HG02759 (cell line): ENCODE measurements around the gene HSPA1L.
A peak's percentile ranks its signal among the peaks of the same experiment; 100 is the strongest.
"Not testable (repeated sequence)": the region's sequence is repeated elsewhere in the genome, so short reads cannot be mapped to it uniquely, and the experiment has no call there.

Source experiments
- ATAC-seq: cut with Tn5 transposase; IDR thresholded peaks from one replicate; pipeline ENCODE4 v1.9.1; 2021; ENCODE audit warnings: mild to moderate bottlenecking, moderate library complexity; ENCODE audit not compliant: unreplicated experiment

Gene HSPA1L

DNA sequence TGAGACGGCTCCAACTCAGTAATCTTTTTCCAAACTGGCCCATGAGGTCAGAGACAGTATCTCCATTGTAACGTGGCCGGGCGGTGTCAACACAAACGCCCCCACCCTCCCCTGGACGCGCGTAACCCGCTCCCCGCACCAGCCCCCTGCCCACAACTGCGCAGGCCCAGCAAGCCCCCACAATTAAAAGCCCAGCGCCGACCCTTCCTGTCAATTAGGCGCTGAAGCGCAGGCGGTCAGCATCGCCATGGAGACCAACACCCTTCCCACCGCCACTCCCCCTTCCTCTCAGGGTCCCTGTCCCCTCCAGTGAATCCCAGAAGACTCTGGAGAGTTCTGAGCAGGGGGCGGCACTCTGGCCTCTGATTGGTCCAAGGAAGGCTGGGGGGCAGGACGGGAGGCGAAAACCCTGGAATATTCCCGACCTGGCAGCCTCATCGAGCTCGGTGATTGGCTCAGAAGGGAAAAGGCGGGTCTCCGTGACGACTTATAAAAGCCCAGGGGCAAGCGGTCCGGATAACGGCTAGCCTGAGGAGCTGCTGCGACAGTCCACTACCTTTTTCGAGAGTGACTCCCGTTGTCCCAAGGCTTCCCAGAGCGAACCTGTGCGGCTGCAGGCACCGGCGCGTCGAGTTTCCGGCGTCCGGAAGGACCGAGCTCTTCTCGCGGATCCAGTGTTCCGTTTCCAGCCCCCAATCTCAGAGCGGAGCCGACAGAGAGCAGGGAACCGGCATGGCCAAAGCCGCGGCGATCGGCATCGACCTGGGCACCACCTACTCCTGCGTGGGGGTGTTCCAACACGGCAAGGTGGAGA, at the start of gene HSPA1L, which contains the start of gene HSPA1A:
Gene HSPA1L, minus strand, starts transcription at position 259 of the 814 bp plus-strand sequence. CDS start 3,311 bp downstream, outside the sequence.
Gene HSPA1A, plus strand, starts transcription at position 519 of the 814 bp plus-strand sequence. Its CDS starts 214 bp downstream, at position 733.
- peak; percentile 41 for ATAC-seq

DNA sequence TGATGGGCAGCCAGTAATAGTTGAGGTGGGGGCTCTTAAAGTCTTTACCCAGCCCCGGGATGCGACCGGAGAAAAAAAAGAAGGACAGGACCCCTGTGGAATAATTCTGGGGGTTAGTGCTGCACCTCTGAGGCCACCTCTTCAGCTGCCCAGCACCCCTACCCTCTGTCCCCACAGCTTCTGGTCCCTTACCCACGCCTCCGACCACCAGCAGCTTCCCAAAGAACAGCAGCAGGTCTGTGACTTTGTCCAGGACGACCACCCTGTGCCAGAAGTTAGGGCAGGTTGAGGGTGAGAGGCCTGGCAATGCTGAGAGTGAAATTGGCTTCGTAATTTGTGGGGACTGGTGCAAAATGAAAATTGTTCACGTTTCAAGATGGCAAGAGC, 49.7 kb upstream of the HSPA1L start:
- no peak for ATAC-seq

DNA sequence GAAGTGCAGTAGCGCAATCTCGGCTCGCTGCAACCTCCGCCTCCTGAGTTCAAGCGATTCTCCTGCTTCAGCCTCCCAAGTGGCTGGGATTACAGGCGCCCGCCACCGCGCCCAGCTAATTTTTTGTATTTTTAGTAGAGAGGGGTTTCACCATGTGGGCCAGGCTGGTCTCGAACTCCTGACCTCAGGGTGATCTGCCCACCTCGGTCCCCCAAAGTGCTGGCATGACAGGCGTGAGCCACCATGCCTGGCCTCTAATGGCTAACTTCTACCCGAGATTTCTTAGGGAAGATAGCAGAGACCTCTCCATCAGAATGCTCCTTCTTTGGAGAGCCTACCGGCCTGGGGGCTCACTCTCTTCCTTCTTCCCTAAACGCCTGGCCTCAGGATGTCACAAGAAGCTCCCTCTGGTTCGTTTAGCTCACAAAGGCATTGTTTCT, 49.1 kb upstream of the HSPA1L start:
- ATAC-seq, result not testable (repeated sequence)

DNA sequence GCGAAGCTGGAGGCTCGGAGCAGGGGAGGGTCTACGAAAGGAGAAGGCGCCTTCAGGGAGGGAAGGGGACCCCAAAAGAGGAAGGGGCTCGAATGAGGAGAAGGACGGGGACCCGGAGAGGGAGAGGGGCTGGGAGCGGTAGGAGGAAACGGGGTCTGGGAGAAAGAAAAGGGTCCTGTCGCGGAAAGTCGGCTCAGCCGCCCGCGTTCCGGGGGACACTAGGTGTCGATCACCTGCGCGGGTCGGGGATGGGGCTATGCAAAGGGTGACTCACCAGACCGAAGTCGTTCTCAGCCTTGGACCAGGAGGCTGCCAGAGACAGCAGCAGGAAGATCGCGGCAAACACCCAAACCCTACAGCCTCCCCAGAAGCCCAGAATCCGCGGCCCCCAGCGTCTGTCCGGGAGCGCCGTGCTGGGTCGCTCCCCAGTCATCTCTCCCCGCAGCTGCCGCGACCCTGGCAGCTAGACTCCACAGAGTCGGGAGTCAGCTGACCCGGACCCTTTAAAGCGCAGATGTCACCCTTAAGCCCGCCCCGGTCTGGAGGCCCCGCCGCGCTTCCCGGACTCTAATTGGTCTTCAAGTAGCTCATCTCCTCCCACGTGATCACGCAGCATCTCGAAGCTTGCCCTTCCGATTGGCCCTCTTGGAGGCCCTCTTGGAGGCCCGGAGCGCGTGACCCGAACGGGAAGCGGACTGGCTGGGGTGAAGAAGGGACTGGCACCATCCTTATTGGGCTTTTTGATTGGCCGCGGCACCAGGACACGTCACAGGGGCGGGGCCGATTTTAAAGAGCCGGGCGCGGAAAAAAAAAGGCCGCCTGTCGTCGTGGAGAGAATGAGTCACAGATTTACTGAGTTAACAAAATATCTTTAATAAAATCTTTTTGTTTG, 47.5 kb upstream of the HSPA1L start, which contains the start of gene NEU1:
Gene NEU1, minus strand, starts transcription at position 478 of the 892 bp plus-strand sequence. Its CDS starts 45 bp downstream, at position 433.
- peak; percentile 94 for ATAC-seq

DNA sequence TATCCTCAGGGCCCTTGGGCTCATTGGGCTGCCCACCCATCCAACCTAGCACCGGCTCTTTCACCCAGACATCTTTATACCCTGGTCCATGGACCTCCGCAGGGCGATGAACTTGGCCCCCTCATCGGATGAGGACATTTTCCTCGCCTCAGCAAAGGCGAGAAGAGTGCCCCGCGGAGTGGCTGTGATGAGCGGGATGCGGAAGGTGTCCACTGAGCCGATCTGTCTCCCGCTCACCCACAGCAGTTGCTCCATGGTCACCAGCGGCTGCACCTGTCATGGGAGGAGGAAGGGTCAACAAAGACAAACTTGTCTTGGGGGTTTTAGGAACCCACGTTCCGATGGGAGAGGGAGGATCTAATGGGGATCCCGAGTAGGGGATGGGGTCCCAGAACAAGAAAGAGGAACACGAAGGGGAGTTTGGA, 46.8 kb upstream of the HSPA1L start:
- no peak for ATAC-seq

DNA sequence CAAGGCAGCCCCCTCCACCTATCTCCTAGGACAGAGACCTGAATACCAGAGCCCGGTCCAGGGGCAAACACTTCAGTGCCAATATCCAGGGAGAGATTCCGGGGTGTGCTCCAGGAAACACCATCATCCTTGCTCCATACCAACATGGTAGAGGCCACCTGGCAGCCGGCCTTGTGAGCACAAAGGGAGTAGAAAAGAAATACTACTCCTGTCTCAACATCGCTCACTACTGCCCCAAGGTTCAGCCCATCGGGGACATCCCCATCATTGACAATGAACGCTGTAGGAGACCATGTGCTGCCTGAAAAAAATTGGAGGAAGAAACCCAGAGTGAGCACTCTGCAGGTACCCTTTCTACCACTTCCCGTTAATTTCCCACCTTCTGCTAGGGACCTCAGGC, 46.1 kb upstream of the HSPA1L start:
- ATAC-seq, result no peak

DNA sequence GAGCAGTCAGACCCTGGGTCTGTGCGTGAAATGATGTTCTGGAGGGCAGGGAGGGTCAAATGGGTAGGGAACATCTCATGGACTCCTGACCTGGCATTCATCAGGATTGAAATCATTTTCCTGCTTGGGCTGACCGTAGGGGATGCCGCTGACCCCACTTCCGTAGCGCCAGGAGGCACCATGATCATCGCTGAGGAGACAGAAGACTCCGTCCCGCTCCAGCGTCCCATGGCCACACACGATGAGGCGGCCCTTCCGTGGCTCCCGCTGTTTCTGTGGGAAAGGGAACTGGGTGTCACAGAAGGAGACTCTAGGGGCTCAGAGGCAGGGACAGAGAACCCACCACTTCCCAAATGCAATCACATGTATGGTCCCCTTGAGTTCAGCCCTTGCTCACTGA, 45.3 kb upstream of the HSPA1L start:
- ATAC-seq, result no peak

DNA sequence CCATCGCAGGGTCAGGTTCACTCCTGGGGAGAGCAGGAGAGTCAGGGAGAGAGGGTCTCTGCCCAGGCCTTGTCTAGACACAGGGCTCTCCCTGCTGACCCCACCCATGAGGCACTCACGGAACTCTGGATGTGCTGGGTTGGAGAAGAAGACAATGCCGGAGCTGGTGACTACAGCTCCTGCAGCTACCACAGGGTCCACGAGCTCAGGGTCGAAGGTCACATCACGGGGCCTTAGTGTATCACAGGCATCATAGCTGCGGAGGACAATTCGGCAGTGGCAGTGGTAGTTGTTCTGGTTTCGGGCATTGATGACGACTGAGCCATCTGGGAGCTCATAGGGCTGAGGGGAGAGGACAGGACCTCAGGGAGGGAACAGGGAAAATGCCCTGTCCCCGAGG, 44.8 kb upstream of the HSPA1L start:
- no peak for ATAC-seq

DNA sequence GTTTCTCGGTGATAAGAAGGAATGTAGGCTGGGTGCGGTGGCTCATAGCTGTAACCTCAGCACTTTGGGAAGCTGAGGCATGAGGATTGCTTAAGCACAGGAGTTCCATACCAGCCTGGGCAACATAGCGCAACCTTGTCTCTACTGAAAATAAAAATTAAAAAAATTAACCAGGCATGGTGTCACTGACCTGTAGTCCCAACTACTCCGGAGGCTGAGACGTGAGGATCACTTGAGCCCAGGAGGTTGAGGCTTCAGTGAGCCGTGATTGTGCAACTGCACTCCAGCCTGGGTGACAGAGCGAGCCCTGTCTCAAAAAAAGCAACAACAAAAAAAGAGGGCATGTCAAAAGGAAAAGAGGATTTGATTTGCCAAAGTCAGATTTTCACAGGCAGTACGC, 43.6 kb upstream of the HSPA1L start:
- ATAC-seq, result no peak

DNA sequence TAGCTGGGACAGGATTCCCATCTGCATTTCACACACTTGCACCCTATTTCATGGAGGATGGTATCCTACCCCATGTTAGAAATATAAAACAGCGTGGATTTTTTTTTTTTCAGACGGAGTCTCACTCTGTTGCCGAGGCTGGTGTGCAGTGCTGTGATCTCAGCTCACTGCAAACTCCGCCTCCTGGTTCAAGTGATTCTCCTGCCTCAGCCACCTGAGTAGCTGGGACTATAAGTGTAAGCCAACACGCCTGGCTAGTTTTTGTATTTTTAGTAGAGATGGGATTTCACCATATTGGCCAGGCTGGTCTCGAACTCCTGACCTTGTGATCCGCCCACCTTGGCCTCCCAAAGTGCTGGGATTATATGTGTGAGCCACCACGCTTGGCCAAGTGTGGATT, 42.7 kb upstream of the HSPA1L start:
- not testable (repeated sequence) for ATAC-seq

DNA sequence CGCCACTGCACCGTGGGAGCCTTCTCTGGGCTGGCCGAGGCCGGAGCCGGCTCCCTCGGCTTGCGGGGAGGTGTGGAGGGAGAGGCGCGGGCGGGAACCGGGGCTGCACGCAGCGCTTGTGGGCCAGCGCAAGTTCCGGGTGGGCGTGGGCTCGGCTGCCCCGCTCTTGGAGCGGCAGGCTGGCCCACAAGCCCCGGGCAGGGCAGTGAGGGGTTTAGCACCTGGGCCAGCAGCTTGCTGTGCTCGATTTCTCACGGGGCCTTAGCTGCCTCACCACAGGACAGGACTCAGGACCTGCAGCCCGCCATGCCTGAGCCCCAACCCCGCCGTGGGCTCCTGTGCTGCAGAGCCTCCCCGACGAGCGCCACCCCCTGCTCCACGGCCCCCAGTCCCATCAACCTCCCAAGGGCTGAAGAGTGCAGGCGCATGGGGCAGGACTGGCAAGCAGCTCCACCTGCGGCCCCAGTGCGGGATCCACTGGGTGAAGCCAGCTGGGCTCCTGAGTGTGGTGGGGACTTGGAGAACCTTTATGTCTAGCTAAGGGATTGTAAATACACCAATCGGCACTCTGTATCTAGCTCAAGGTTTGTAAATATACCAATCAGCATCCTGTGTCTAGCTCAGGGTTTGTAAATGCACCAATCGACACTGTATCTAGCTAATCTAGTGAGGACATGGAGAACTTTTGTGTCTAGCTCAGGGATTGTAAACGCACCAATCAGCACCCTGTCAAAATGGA, 37.1 kb upstream of the HSPA1L start:
- ATAC-seq, result not testable (repeated sequence)

DNA sequence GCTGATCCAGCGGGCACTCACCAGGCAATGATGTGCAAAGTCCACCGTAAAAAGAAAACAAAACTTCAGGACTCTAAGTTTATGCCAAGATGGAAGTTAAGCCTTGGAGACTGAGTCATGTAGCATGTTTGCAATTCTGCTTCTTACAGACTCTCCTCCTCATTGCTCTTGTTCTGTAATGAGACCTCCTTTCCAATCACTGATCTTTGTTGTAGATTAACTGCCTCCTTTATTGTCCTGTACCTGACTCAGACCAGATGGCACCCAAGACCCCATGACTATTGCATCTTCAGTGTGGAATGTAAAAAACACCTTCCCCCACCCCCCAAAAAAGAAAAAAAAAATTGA, 36.4 kb upstream of the HSPA1L start:
- no peak for ATAC-seq

DNA sequence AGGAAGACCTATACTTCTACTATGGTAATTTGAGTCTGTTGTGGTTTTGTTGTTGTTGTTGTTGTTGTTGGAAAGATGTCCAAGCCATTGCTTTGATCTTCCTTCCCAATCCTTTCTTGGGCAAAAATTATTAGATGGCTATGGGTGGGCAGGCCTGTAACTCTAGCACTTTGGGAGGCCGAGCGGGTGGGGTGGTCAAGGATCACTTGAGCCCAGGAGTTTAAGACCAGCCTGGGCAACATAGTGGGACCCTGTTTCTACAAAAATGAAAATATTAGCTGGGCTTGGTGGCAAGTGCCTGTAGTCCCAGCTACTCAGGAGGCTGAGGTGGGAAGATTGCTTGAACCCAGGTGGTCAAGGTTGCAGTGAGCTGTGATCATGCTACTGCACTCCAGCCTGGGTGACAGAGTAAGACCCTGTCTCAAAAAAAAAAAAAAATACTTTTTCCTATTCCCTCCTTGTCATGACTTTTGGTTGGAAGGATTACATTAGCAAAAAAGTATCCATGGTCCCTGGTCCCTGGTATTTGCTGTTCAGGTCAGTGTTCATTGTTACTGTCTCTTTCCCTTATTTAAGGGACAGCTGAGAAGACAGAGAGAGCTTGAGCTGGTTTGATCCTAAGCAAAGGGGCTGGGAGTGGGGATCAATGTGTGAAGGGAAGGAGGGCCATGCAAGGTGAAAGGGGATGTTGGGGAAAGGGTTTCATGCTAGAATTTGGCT, 35.8 kb upstream of the HSPA1L start:
- ATAC-seq, result no peak

DNA sequence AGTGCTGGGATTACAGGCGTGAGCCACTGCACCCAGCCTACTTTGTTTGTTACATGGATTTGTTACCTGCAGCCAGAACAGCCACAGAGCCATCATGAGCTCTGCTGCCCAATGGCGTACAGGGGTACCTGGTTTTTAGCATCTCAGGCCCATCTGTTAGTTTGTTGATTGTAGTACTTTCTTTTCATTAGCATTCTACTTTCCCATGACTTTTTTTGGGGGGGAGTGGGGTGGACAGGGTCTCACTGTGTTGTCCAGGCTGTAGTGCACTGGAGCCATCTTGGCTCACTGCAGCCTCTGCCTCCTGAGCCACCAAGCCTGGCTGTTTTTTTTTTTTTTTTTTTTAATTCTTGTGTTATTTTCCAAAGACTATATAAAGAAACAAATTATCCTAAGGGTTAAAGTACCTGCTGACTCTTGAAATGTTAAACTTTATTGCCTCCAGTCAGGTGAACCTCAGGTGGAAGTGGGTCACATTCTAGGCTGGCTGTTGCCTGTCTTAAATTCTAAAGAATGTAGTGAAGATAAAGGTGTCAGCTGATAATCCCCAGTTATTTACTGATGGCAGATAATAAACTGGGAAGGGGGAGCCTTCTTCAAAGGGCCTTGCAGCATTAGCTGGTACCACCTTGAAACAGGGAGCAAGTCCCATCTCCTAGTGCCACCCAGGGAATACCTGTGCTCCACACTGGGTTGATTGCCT, 32.3 kb upstream of the HSPA1L start:
- no peak for ATAC-seq

DNA sequence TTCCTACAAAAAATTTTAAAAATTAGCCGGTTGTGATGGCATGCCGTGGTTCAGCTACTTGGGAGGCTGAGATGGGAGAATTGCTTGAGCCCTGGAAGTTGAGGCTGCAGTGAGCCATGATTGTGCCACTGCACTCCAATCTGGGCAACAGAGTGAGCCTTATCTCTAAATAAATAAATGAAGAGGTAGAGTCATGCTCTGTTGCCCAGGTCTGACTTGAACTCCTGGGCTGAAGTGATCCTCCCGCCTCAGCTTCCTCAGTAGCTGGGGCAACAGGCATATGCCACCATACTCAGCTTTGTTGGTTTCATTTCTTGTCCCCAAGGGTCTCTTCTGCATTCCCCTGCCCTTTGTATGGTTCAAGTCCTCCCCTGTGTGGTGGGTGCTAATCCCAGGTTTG, 29.4 kb upstream of the HSPA1L start:
- ATAC-seq, result no peak

DNA sequence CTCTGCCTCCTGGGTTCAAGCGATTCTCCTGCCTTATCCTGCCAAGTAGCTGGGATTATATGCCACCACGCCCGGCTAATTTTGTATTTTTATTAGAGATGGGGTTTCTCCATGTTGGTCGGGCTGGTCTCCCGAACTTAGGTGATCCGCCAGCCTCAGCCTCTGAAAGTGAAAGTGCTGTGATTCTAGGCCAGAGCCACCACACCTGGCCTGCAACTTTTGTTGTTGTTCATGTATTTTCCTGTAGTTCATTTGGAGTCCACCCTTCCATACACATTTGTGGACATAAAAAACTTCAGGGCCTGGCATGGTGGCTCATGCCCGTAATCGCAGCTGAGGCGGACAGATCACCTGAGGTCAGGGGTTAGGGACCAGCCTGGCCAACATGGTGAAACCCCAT, 27.0 kb upstream of the HSPA1L start:
- ATAC-seq, result no peak

DNA sequence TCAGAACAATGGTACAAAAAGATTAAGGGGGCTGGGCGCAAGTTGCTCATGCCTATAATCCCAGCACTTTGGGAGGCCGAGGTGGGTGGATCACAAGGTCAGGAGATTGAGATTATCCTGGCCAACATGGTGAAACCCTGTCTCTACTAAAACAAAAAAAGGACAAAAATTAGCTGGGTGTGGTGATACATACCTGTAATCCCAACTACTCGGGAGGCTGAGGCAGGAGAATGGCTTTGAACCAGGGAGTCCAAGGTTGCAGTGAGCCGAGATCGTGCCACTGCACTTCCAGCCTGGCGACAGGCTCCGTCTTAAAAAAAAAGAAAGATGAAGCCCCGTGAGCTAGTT, 24.7 kb upstream of the HSPA1L start:
- ATAC-seq, result not testable (repeated sequence)

DNA sequence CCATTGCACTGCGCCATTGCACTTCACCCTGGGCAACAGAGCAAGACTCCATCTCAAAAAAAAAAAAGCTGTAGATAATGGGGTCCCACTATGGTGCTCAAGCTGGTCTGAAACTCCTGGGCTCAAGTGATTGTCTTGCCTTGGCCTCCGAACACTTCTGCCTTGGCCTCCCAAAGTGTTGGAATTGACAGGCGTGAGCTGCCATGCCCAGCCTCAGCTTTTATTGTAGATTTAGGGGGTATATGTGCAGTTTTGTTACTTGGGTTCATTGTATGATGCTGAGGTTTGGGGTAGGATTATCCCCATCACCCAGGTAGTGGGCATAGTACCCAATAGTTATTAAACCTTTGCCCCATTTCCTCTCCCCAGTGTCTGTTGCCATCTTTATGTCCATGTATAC, 23.9 kb upstream of the HSPA1L start:
- ATAC-seq, result no peak

DNA sequence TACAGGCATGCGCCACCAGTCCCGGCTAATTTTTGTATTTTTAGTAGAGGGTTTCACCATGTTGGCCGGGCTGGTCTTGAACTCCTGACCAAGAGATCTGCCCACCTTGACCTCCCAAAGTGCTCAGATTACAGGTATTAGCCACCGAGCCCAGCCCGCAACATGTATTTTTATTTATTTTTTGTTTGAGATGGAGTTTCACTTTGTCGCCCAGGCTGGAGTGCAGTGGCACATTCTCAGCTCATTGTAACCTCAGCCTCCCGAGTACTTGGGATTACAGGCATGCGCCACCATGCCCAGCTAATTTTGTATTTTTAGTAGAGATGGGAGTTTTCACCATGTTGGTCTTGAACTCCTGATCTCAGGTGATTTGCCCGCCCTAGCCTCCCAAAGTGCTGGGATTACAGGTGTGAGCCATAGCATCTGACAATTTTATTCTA, 23.1 kb upstream of the HSPA1L start:
- not testable (repeated sequence) for ATAC-seq
